ENCODE results near the gene PRDX5. TPM values are rescaled to one million over a fixed set of nuclear protein-coding genes. Genes with fewer than 3 reads are reported as not detected.

The PRDX5 gene
- 300 and 344 TPM in 2 replicates for total RNA-seq (2014; rRNA removed; shearing (Covaris generic))

- peak; percentile 90 for DNase-seq (ENCODE audit: low spot score)
Measured at GRCh38 chr11:64317961-64318765, at the start of gene PRDX5. TSS of gene PRDX5 (plus strand) at chr11:64318121. CDS start at chr11:64318216, 95 bp downstream.

- DNase-seq (ENCODE audit: low spot score), result peak; percentile 63
Measured at GRCh38 chr11:64268893-64269539, 48.9 kb upstream of the PRDX5 start.

- peak; percentile 98 for DNase-seq (ENCODE audit: low spot score)
Measured at GRCh38 chr11:64269540-64270220, 48.2 kb upstream of the PRDX5 start.

- DNase-seq (ENCODE audit: low spot score), result no peak
Measured at GRCh38 chr11:64275031-64275800, 42.7 kb upstream of the PRDX5 start.

- DNase-seq (ENCODE audit: low spot score), result no peak
Measured at GRCh38 chr11:64275841-64276240, 42.1 kb upstream of the PRDX5 start.

GRCh38 chr11:64276653-64277431 lies 41.1 kb upstream of the PRDX5 start:
- DNase-seq (ENCODE audit: low spot score), result peak; percentile 96

- DNase-seq (ENCODE audit: low spot score), result no peak
Measured at GRCh38 chr11:64278576-64279190, 39.2 kb upstream of the PRDX5 start.

GRCh38 chr11:64281957-64282770 lies 35.8 kb upstream of the PRDX5 start:
- no peak for DNase-seq (ENCODE audit: low spot score)

GRCh38 chr11:64283092-64283491 lies 34.8 kb upstream of the PRDX5 start:
- no peak for DNase-seq (ENCODE audit: low spot score)

GRCh38 chr11:64284048-64284961 lies 33.6 kb upstream of the PRDX5 start, which contains the start of gene BAD:
TSS of gene BAD (minus strand) at chr11:64284665. CDS start at chr11:64284368, 297 bp downstream.
- peak; percentile 87 for DNase-seq (ENCODE audit: low spot score)

GRCh38 chr11:64284962-64285884 lies 32.7 kb upstream of the PRDX5 start, which contains the start of gene GPR137:
TSS of gene GPR137 (plus strand) at chr11:64285848. CDS start at chr11:64286525, 677 bp downstream.
- DNase-seq (ENCODE audit: low spot score), result peak; percentile 57

- peak; percentile 29 for DNase-seq (ENCODE audit: low spot score)
Measured at GRCh38 chr11:64285885-64286800, 31.8 kb upstream of the PRDX5 start.

- no peak for DNase-seq (ENCODE audit: low spot score)
Measured at GRCh38 chr11:64286801-64287159, 31.1 kb upstream of the PRDX5 start.

- no peak for DNase-seq (ENCODE audit: low spot score)
Measured at GRCh38 chr11:64287676-64288352, 30.1 kb upstream of the PRDX5 start.

- DNase-seq (ENCODE audit: low spot score), result no peak
Measured at GRCh38 chr11:64288353-64288750, 29.6 kb upstream of the PRDX5 start.

All from A172 (cell line).